Measurements from ENCODE around the gene ZC3HAV1. TPM values are rescaled to one million over a fixed set of nuclear protein-coding genes. Genes with fewer than 3 reads are reported as not detected.
A peak's percentile ranks its signal among the peaks of the same experiment; 100 is the strongest.
"Not testable (repeated sequence)": the region's sequence is repeated elsewhere in the genome, so short reads cannot be mapped to it uniquely, and the experiment has no call there.

Gene ZC3HAV1
- total and polyA plus RNA-seq, 3 experiments from 2014 or later: 89.9 to 153 (median 92.8) TPM

DNA sequence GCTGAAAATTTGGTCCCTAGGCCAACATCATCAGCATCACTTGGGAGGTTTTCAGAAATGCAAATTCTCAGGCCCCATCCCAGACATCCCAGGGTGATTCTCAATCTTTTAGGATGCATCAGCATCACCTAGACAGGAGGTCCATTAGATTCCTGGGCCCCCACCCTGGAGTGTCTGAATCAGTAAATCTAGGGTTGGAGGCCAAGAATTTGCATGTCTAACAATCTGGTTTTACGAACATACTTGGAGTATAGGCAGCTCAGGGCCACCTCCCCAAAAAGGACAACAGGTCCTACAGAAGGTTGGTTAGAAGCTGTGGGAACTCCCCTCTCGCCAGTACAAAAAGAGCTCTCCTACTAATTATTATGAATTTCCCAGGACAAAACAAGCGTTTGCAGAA is 15.5 kb downstream of the ZC3HAV1 start:
- peaks cover 15% of the 10 kb centered on the region for H3K36me3 ChIP-seq (ENCODE audit: insufficient read depth, low read length)
- H3K27me3 Mint-ChIP-seq: no peaks in the 10 kb centered on the region
- peaks cover 85% of the 10 kb centered on the region for H3K4me1 ChIP-seq (ENCODE audit: insufficient read depth, low read length)
- ChIA-PET POLR2A (interaction anchor here (0.5 to 3.6 kb wide), 12 partner anchors 8 to 337 kb away, joined by 3 to 95 read pairs (median 9); no protein-coding TSS in a partner anchor), CTCF (interaction anchor here (0.8 to 3.2 kb wide), 12 partner anchors 9 to 207 kb away, joined by 3 to 40 read pairs (median 10); a partner anchor contains a TSS)
- H3K27ac Mint-ChIP-seq: peak overlapping the region; percentile 74 to 99 (median 94)
- peaks cover 87 to 98% (median 96%) of the 10 kb centered on the region in 3 donors for H3K4me1 Mint-ChIP-seq
- peaks cover 3 to 73% (median 18%) of the 10 kb centered on the region in 3 donors for H3K36me3 Mint-ChIP-seq
- H3K4me3 Mint-ChIP-seq: peak overlapping the region; percentile 77 to 92 (median 86)
- DNase-seq: peak in 1 of 5 donors; percentile 18
- H3K27me3 ChIP-seq (ENCODE audit: insufficient read depth, low read length, poor library complexity, severe bottlenecking): no peaks in the 10 kb centered on the region
- no peak overlapping the region for H3K27ac ChIP-seq (ENCODE audit: low read depth, low read length)
- peak overlapping the region; percentile 74 for H3K4me3 ChIP-seq (ENCODE audit: low read length)
- H3K9me3 Mint-ChIP-seq: no peaks in the 10 kb centered on the region
- no peaks in the 10 kb centered on the region for H3K9me3 ChIP-seq (ENCODE audit: low read length)

- H3K27ac Mint-ChIP-seq: peak overlapping the region; percentile 74 to 99 (median 94)
- ChIA-PET POLR2A (interaction anchor here (0.5 to 3.6 kb wide), 7 partner anchors 11 to 337 kb away, joined by 3 to 95 read pairs (median 8); no protein-coding TSS in a partner anchor), CTCF (interaction anchor here (1.4 to 3.2 kb wide), 8 partner anchors 9 to 76 kb away, joined by 3 to 40 read pairs (median 11); no protein-coding TSS in a partner anchor)
- H3K36me3 ChIP-seq (ENCODE audit: insufficient read depth, low read length): peaks cover 16% of the 10 kb centered on the region
- H3K27ac ChIP-seq (ENCODE audit: low read depth, low read length); H3K27me3 ChIP-seq (ENCODE audit: insufficient read depth, low read length, poor library complexity, severe bottlenecking); H3K27me3 Mint-ChIP-seq; H3K9me3 ChIP-seq (ENCODE audit: low read length); H3K9me3 Mint-ChIP-seq: not testable (repeated sequence)
- H3K4me3 ChIP-seq (ENCODE audit: low read length): peak overlapping the region; percentile 74
- peaks cover 83% of the 10 kb centered on the region for H3K4me1 ChIP-seq (ENCODE audit: insufficient read depth, low read length)
- peaks cover 82 to 97% (median 95%) of the 10 kb centered on the region in 3 donors for H3K4me1 Mint-ChIP-seq
- peak overlapping the region; percentile 77 to 92 (median 86) for H3K4me3 Mint-ChIP-seq
- H3K36me3 Mint-ChIP-seq: peaks cover 5 to 71% (median 18%) of the 10 kb centered on the region in 3 donors
- peak in 2 of 5 donors; percentile 25 to 31 for DNase-seq
These were observed 16.0 kb downstream of the ZC3HAV1 start for GRCh38 chr7:139093512-139093911.

DNA sequence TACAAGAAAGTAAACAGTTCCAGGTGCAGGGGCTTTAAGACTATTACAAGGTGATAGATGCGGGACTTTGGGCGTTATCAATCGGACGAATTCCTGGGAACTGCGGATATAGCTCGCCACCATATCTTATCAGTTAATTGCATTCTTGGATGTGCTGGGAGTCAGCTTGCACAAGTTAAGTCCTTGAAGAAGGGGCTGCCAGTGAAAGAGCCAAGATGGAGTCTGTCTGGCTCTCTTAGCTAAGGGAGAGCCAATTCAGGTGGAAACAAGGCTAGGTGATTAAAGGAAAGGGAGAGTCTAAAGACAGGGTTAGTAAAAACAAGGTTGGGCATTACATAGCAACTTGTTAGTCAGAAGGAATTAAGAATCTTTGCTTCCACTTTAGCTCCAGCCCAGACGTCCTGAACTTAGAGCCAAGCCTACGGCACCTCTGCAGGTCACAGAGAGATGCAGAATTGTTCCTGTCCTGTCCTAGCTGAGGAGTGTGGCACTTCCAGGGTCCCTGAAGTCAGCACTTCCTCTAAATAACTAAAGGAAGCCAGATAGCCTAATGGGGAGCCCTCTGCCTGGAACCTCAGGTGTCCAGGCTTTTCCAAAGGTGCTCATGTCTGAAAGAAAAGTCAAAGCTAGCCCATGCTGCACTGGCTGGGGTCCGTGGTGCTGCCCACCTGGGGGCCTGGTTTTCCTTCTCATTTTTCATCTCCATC is 17.3 kb downstream of the ZC3HAV1 start:
- Mint-ChIP-seq H3K9me3 (peaks cover 0 to under 1% (median 0%) of the 10 kb centered on the region in 5 donors), H3K27me3 (no peaks in the 10 kb centered on the region), H3K4me1 (peaks cover 81 to 98% (median 95%) of the 10 kb centered on the region in 3 donors), H3K36me3 (peaks cover 16 to 76% (median 25%) of the 10 kb centered on the region in 3 donors), H3K27ac (peak overlapping the region; percentile 74 to 99 (median 94)), H3K4me3 (peak overlapping the region; percentile 77 to 92 (median 86))
- Histone ChIP-seq H3K27me3 (ENCODE audit: insufficient read depth, low read length, poor library complexity, severe bottlenecking) (no peaks in the 10 kb centered on the region), H3K27ac (ENCODE audit: low read depth, low read length) (peak overlapping the region; percentile 77), H3K4me3 (ENCODE audit: low read length) (peak overlapping the region; percentile 40), H3K9me3 (ENCODE audit: low read length) (no peaks in the 10 kb centered on the region), H3K36me3 (ENCODE audit: insufficient read depth, low read length) (peaks cover 28% of the 10 kb centered on the region), H3K4me1 (ENCODE audit: insufficient read depth, low read length) (peaks cover 86% of the 10 kb centered on the region)
- no peak for DNase-seq
- CTCF ChIA-PET: interaction anchor here (1.2 to 3.5 kb wide), 3 partner anchors 13 to 17 kb away, joined by 4 to 12 read pairs (median 5); no protein-coding TSS in a partner anchor
- POLR2A ChIA-PET: interaction anchor here (0.6 to 1.0 kb wide), 2 partner anchors 11 to 13 kb away, joined by 3 read pairs; no protein-coding TSS in a partner anchor

DNA sequence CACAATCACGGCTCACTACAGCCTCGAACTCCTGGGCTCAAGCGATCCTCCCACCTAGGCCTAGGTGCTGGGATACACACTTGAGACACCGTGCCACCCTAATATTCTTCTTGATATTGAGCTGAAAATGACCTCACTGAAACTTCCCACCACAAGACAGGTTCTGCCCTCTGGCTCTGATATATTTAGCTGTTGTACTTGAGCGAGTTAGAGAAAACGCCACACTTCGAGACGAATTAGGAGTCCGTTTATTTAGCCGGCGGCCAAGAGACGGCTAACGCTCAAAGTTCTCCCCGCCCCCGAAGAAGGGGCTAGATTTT is 17.9 kb downstream of the ZC3HAV1 start:
- peaks cover 0 to 6% (median 2%) of the 10 kb centered on the region in 5 donors for H3K9me3 Mint-ChIP-seq
- H3K4me1 Mint-ChIP-seq: peaks cover 83 to 98% (median 95%) of the 10 kb centered on the region in 3 donors
- H3K27ac Mint-ChIP-seq: peak overlapping the region; percentile 74 to 99 (median 94)
- Histone ChIP-seq H3K4me1 (ENCODE audit: insufficient read depth, low read length) (peaks cover 89% of the 10 kb centered on the region), H3K27ac (ENCODE audit: low read depth, low read length) (peak overlapping the region; percentile 77), H3K4me3 (ENCODE audit: low read length) (peak overlapping the region; percentile 35), H3K36me3 (ENCODE audit: insufficient read depth, low read length) (peaks cover 33% of the 10 kb centered on the region), H3K27me3 (ENCODE audit: insufficient read depth, low read length, poor library complexity, severe bottlenecking) (no peaks in the 10 kb centered on the region), H3K9me3 (ENCODE audit: low read length) (no peaks in the 10 kb centered on the region)
- POLR2A ChIA-PET: interaction anchor here (0.6 to 1.0 kb wide), 2 partner anchors 11 to 13 kb away, joined by 3 read pairs; no protein-coding TSS in a partner anchor
- CTCF ChIA-PET: interaction anchor here (1.2 to 3.5 kb wide), 3 partner anchors 13 to 17 kb away, joined by 4 to 12 read pairs (median 5); no protein-coding TSS in a partner anchor
- H3K27me3 Mint-ChIP-seq: no peaks in the 10 kb centered on the region
- H3K36me3 Mint-ChIP-seq: peaks cover 22 to 78% (median 30%) of the 10 kb centered on the region in 3 donors
- no peak for DNase-seq
- peak overlapping the region; percentile 77 to 92 (median 86) for H3K4me3 Mint-ChIP-seq

- CTCF ChIA-PET: interaction anchor here (3.5 kb wide), 1 partner anchor 14 kb away, joined by 12 read pairs; no protein-coding TSS in a partner anchor
These were observed 20.4 kb downstream of the ZC3HAV1 start for GRCh38 chr7:139089118-139089517.

GRCh38 chr7:139088268-139088667 is 21.3 kb downstream of the ZC3HAV1 start:
- no peak for DNase-seq
- Histone ChIP-seq H3K36me3 (ENCODE audit: insufficient read depth, low read length) (peaks cover 61% of the 10 kb centered on the region), H3K4me3 (ENCODE audit: low read length) (no peak overlapping the region), H3K27ac (ENCODE audit: low read depth, low read length) (no peak overlapping the region), H3K9me3 (ENCODE audit: low read length) (no peaks in the 10 kb centered on the region), H3K4me1 (ENCODE audit: insufficient read depth, low read length) (peaks cover 85% of the 10 kb centered on the region), H3K27me3 (ENCODE audit: insufficient read depth, low read length, poor library complexity, severe bottlenecking) (no peaks in the 10 kb centered on the region)
- ChIA-PET POLR2A (interaction anchor here (0.5 to 0.6 kb wide), 2 partner anchors 10 to 30 kb away, joined by 3 to 4 read pairs; no protein-coding TSS in a partner anchor), CTCF (interaction anchor here (0.9 to 3.2 kb wide), 2 partner anchors 10 to 12 kb away, joined by 5 to 27 read pairs; no protein-coding TSS in a partner anchor)
- H3K9me3 Mint-ChIP-seq: peaks cover 0 to 8% (median 2%) of the 10 kb centered on the region in 5 donors
- peaks cover 25 to 86% (median 44%) of the 10 kb centered on the region in 3 donors for H3K36me3 Mint-ChIP-seq
- peak overlapping the region in 4 of 7 donors; percentile 8 to 53 (median 38) for H3K4me3 Mint-ChIP-seq
- peak overlapping the region in 7 of 8 donors; percentile 51 to 84 (median 77) for H3K27ac Mint-ChIP-seq
- H3K27me3 Mint-ChIP-seq: no peaks in the 10 kb centered on the region
- H3K4me1 Mint-ChIP-seq: peaks cover 80 to 96% (median 93%) of the 10 kb centered on the region in 3 donors

More at GRCh38 chr7:139089118-139089517, 20.4 kb downstream of the ZC3HAV1 start:
- H3K27me3 Mint-ChIP-seq: no peaks in the 10 kb centered on the region
- peaks cover 83 to 98% (median 95%) of the 10 kb centered on the region in 3 donors for H3K4me1 Mint-ChIP-seq
- H3K9me3 Mint-ChIP-seq: peaks cover 0 to 8% (median 2%) of the 10 kb centered on the region in 5 donors
- H3K4me1 ChIP-seq (ENCODE audit: insufficient read depth, low read length): peaks cover 88% of the 10 kb centered on the region
- H3K9me3 ChIP-seq (ENCODE audit: low read length): no peaks in the 10 kb centered on the region
- no peak for DNase-seq
- POLR2A ChIA-PET: interaction anchor here (0.5 to 0.6 kb wide), 2 partner anchors 11 to 19 kb away, joined by 3 read pairs; no protein-coding TSS in a partner anchor
- no peaks in the 10 kb centered on the region for H3K27me3 ChIP-seq (ENCODE audit: insufficient read depth, low read length, poor library complexity, severe bottlenecking)
- peak overlapping the region in 5 of 7 donors; percentile 24 to 53 (median 36) for H3K4me3 Mint-ChIP-seq
- peaks cover 54% of the 10 kb centered on the region for H3K36me3 ChIP-seq (ENCODE audit: insufficient read depth, low read length)
- H3K27ac ChIP-seq (ENCODE audit: low read depth, low read length): no peak overlapping the region
- H3K36me3 Mint-ChIP-seq: peaks cover 25 to 83% (median 39%) of the 10 kb centered on the region in 3 donors
- no peak overlapping the region for H3K4me3 ChIP-seq (ENCODE audit: low read length)
- H3K27ac Mint-ChIP-seq: peak overlapping the region in 7 of 8 donors; percentile 52 to 89 (median 84)

- CTCF ChIA-PET: interaction anchor here (1.1 to 3.2 kb wide), 2 partner anchors 8 to 11 kb away, joined by 3 to 27 read pairs; no protein-coding TSS in a partner anchor
- H3K27ac Mint-ChIP-seq: peak overlapping the region in 7 of 8 donors; percentile 24 to 88 (median 82)
- Histone ChIP-seq H3K27ac (ENCODE audit: low read depth, low read length) (no peak overlapping the region), H3K4me3 (ENCODE audit: low read length) (no peak overlapping the region), H3K9me3 (ENCODE audit: low read length) (no peaks in the 10 kb centered on the region), H3K36me3 (ENCODE audit: insufficient read depth, low read length) (peaks cover 69% of the 10 kb centered on the region), H3K27me3 (ENCODE audit: insufficient read depth, low read length, poor library complexity, severe bottlenecking) (no peaks in the 10 kb centered on the region), H3K4me1 (ENCODE audit: insufficient read depth, low read length) (peaks cover 85% of the 10 kb centered on the region)
- DNase-seq: no peak
- peaks cover 25 to 86% (median 47%) of the 10 kb centered on the region in 3 donors for H3K36me3 Mint-ChIP-seq
- no peaks in the 10 kb centered on the region for H3K27me3 Mint-ChIP-seq
- POLR2A ChIA-PET: no interaction called here
- peaks cover 0 to 8% (median 2%) of the 10 kb centered on the region in 5 donors for H3K9me3 Mint-ChIP-seq
- peak overlapping the region in 5 of 7 donors; percentile 16 to 81 (median 22) for H3K4me3 Mint-ChIP-seq
- H3K4me1 Mint-ChIP-seq: peaks cover 80 to 96% (median 93%) of the 10 kb centered on the region in 3 donors
These were observed 22.3 kb downstream of the ZC3HAV1 start for GRCh38 chr7:139087212-139087611.

Data from CD8-positive, alpha-beta memory T cell (primary cell).